Duodenal mucosa (tissue), 2 donors: Measurements from ENCODE around the gene ABCB1.

ENCODE experiments used
- H3K27ac ChIP-seq: one replicate; pipeline ENCODE4 v1.7.0; 2013; ENCODE audit warnings: low read depth, low read length
- H3K27me3 ChIP-seq, 2 donors: one replicate each; pipeline ENCODE4 v1.7.0; 2013; ENCODE audit warnings: low read length in 2 of 2, control low read depth in 1 of 2; ENCODE audit not compliant: insufficient read depth in 2 of 2, control insufficient read depth in 1 of 2
- H3K36me3 ChIP-seq, 2 donors: one replicate each; pipeline ENCODE4 v1.7.0; 2013; ENCODE audit warnings: low read length in 2 of 2, control low read depth in 1 of 2; ENCODE audit not compliant: insufficient read depth in 2 of 2, control insufficient read depth in 1 of 2
- H3K4me1 ChIP-seq, 2 donors: one replicate each; pipeline ENCODE4 v1.7.0; 2013; ENCODE audit warnings: low read length in 2 of 2, control low read depth in 1 of 2; ENCODE audit not compliant: insufficient read depth in 2 of 2, control insufficient read depth in 1 of 2
- H3K4me3 ChIP-seq, 2 donors: one replicate each; pipeline ENCODE4 v1.7.0; 2013; ENCODE audit warnings: low read length in 2 of 2, low read depth in 1 of 2
- H3K9ac ChIP-seq, 2 donors: one replicate each; pipeline ENCODE4 v1.7.0; 2013; ENCODE audit warnings: low read length in 2 of 2, low read depth in 1 of 2
- H3K9me3 ChIP-seq, 2 donors: one replicate each; pipeline ENCODE4 v1.7.0; 2013; ENCODE audit warnings: low read length in 2 of 2, control low read depth in 1 of 2; ENCODE audit not compliant: control insufficient read depth in 1 of 2

The ABCB1 gene

GRCh38 chr7:87600130-87601124 lies at the start of gene ABCB1:
TSS of gene ABCB1 (minus strand) at chr7:87600884. CDS start at chr7:87600184, 700 bp downstream.
- peak within 1 kb of the TSS; percentile 76 to 81 for H3K9ac ChIP-seq
- no peaks in the 10 kb centered on the region for H3K9me3 ChIP-seq
- H3K27me3 ChIP-seq: peaks cover 0 to 7% of the 10 kb centered on the region in 2 donors
- H3K4me3 ChIP-seq: peak within 1 kb of the TSS; percentile 85 to 91
- H3K27ac ChIP-seq: no peak within 1 kb of the TSS
- H3K36me3 ChIP-seq: no peaks in the 10 kb centered on the region
- H3K4me1 ChIP-seq: peaks cover 7 to 16% of the 10 kb centered on the region in 2 donors

GRCh38 chr7:87648316-87648715 lies 47.6 kb upstream of the ABCB1 start:
- Histone ChIP-seq H3K4me3 (no peak overlapping the region), H3K27me3 (no peaks in the 10 kb centered on the region), H3K4me1 (no peaks in the 10 kb centered on the region), H3K36me3 (no peaks in the 10 kb centered on the region), H3K9ac (no peak overlapping the region), H3K9me3 (no peaks in the 10 kb centered on the region), H3K27ac (no peak overlapping the region)

GRCh38 chr7:87645446-87645845 lies 44.8 kb upstream of the ABCB1 start:
- H3K4me1 ChIP-seq: no peaks in the 10 kb centered on the region
- no peak overlapping the region for H3K9ac ChIP-seq
- H3K27me3 ChIP-seq: no peaks in the 10 kb centered on the region
- no peaks in the 10 kb centered on the region for H3K9me3 ChIP-seq
- H3K27ac ChIP-seq: no peak overlapping the region
- H3K36me3 ChIP-seq: no peaks in the 10 kb centered on the region
- no peak overlapping the region for H3K4me3 ChIP-seq

DNA sequence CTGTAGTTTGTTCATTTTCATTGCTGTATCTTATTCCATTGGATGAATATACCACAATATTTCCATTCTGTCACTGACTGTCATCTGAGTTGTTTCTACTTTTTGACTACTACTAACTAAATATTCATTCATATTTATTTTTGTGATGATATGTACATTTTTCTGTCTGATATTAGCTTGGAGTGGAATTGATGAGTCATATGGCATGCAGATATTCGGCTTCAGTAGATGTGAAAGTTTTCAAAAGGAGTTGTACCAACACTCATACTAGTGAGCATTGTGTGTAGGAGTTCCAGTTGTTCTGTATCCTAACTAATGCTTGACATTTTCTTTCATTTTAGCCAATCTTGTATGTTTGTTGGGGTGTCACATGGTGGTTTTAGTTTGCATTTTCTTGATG lies 35.2 kb upstream of the ABCB1 start:
- Histone ChIP-seq H3K9ac (no peak overlapping the region), H3K27me3 (no peaks in the 10 kb centered on the region), H3K4me1 (no peaks in the 10 kb centered on the region), H3K4me3 (no peak overlapping the region), H3K36me3 (no peaks in the 10 kb centered on the region), H3K9me3 (no peaks in the 10 kb centered on the region), H3K27ac (no peak overlapping the region)

DNA sequence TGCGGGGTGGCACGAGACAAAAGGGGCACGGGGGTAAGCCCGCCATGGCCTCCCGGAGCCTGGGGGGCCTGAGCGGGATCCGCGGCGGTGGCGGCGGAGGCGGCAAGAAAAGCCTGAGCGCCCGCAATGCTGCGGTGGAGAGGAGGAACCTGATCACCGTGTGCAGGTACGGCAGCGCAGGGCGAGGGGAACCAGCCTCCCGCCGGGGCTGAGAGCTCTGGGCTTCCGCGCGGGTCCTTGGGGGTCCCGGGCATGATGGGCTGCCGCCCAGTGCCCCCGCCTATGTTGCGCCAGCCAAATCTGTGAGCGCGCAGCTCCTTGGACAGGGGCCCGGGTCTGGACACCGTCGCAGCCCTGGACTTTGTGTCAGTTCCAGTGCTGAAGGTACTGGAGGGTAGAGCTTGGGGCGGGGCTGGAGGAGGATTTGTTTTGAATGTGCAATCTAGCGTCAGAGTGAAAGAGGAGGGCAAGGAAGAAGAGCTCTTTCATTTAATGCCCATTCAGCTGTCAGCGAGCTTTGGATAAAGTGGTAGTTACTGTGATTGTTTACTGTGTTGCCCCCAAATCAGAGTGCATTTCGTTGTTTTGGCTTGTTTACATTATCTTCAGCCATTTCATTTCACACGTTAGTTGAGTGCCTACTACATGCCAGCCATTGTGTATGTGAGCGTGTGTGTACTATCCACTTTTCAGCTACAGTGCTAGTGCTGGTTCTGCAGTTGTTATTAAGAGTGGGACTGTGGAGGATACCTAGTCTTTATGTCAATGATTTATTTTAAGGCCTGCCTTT lies 28.3 kb upstream of the ABCB1 start:
- peaks cover 0 to 4% of the 10 kb centered on the region in 2 donors for H3K27me3 ChIP-seq
- H3K36me3 ChIP-seq: no peaks in the 10 kb centered on the region
- no peaks in the 10 kb centered on the region for H3K9me3 ChIP-seq
- peak overlapping the region; percentile 50 for H3K27ac ChIP-seq
- H3K9ac ChIP-seq: peak overlapping the region; percentile 51 to 54
- H3K4me1 ChIP-seq: peaks cover 0 to 7% of the 10 kb centered on the region in 2 donors
- H3K4me3 ChIP-seq: peak overlapping the region; percentile 77 to 82

DNA sequence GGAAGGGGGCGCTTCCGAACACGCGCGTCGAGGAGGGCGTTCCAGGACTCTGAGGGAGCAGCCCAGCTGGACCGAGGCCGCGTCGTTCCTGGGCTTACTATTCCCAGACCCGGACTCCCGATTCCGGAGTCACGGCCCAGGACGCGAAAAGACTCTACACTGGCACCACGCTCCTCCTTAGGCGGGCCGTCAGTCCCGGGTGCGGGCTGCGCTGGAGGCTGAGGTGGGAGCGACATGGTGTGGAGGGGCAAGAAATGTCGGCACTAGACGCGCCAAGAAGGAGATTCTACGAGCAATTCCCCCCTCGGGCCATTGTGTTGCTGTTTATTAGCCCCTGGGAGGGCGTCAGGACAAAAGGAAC lies 26.9 kb upstream of the ABCB1 start:
- Histone ChIP-seq H3K27me3 (peaks cover 0 to 4% of the 10 kb centered on the region in 2 donors), H3K27ac (no peak overlapping the region), H3K9ac (peak overlapping the region in 1 of 2 donors; percentile 9), H3K9me3 (no peaks in the 10 kb centered on the region), H3K4me3 (peak overlapping the region; percentile 77 to 82), H3K36me3 (no peaks in the 10 kb centered on the region), H3K4me1 (peaks cover 0 to 7% of the 10 kb centered on the region in 2 donors)

DNA sequence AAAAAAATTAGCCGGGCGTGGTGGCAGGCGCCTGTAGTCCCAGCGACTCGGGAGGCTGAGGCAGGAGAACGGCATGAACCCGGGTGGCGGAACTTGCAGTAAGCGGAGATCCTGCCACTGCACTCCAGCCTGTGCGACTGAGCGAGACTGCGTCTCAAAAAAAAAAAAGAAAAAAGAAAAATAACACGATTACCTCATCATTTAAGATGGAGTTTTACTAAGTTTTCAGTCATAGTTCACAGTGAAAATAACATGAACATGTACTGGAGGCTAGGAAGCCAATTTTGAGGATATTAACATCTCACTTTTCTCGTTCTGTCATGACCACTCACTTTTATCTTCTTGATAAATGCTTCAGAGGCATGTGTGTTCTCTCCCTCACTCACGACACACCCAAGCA lies 24.4 kb upstream of the ABCB1 start:
- Histone ChIP-seq H3K9me3 (no peaks in the 10 kb centered on the region), H3K4me1 (peaks cover 0 to 7% of the 10 kb centered on the region in 2 donors), H3K27me3 (peaks cover 0 to 4% of the 10 kb centered on the region in 2 donors), H3K4me3 (no peak overlapping the region), H3K27ac (no peak overlapping the region), H3K9ac (no peak overlapping the region), H3K36me3 (no peaks in the 10 kb centered on the region)

DNA sequence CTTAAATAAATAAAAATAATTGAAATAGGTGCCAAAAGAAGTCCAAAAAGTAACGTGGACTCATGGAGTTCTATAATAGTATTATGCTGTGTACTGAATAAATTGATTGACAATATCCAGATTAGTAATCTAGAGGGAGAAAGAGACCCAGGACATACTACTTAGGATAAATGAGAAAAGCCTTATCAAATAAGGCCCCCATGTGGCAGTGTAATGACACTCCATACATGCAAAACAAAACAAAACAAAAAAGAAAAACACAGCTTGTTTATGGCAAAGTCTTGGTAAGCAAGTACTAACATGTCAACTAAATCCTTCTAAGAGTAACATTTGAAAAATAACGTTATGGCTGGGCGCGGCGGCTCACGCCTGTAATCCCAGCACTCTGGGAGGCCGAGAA lies 23.9 kb upstream of the ABCB1 start:
- Histone ChIP-seq H3K27me3 (peaks cover 0 to 4% of the 10 kb centered on the region in 2 donors), H3K9ac (no peak overlapping the region), H3K4me3 (no peak overlapping the region), H3K27ac (no peak overlapping the region), H3K9me3 (no peaks in the 10 kb centered on the region), H3K4me1 (peaks cover 0 to 7% of the 10 kb centered on the region in 2 donors), H3K36me3 (no peaks in the 10 kb centered on the region)

DNA sequence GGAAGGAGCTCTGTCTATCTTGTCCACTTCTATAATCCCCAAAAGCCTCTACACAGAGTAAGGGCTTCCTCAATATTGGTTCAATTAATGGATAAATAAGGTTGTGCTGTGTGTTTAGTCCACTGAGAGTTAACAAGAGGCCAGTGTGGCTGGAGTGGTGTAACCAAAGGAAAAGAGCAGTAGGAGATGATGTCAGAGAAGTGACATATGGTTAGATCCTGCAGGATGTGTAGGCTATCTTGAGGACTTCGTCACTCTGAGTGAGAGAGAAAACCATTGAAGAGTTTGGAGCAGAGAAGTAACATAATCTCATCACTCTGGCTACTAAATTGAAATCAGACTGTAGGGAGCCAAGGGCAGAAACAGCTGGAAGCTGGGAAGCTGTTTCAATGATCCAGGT lies 14.5 kb upstream of the ABCB1 start:
- H3K9ac ChIP-seq: no peak overlapping the region
- H3K4me1 ChIP-seq: no peaks in the 10 kb centered on the region
- H3K4me3 ChIP-seq: no peak overlapping the region
- no peak overlapping the region for H3K27ac ChIP-seq
- H3K36me3 ChIP-seq: no peaks in the 10 kb centered on the region
- no peaks in the 10 kb centered on the region for H3K27me3 ChIP-seq
- no peaks in the 10 kb centered on the region for H3K9me3 ChIP-seq

GRCh38 chr7:87609916-87610315 lies 9.2 kb upstream of the ABCB1 start:
- Histone ChIP-seq H3K9ac (no peak overlapping the region), H3K36me3 (no peaks in the 10 kb centered on the region), H3K4me3 (no peak overlapping the region), H3K9me3 (no peaks in the 10 kb centered on the region), H3K27ac (no peak overlapping the region), H3K27me3 (no peaks in the 10 kb centered on the region), H3K4me1 (peaks cover 4 to 8% of the 10 kb centered on the region in 2 donors)
